ENCODE measurements around the gene GTSE1. TPM values are rescaled to one million over a fixed set of nuclear protein-coding genes. Genes with fewer than 3 reads are reported as not detected.

GTSE1 gene
- total RNA-seq, 1 donor from 2014 or later = 2.7 TPM

DNA sequence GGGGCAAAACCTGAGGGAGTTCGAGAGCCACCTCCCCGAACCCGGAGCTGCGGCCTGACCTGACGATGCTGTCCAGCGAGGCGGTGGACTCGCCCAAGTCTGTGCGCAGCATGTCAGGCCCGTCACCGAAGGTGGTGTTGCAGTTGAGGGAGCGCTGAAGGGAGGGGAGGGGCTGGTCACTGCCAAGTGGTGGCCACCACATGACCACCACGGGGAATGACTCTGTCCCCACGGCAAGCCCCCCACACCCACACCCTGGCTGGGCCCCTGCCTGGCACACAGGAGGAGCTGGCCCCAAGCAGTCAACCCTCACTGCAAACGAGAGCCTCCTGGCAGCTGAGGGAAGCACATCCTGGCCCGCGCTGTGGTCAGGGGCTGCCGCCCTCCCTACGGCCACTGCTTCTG lies 69.7 kb downstream of the GTSE1 start:
- DNase-seq = no peak

DNA sequence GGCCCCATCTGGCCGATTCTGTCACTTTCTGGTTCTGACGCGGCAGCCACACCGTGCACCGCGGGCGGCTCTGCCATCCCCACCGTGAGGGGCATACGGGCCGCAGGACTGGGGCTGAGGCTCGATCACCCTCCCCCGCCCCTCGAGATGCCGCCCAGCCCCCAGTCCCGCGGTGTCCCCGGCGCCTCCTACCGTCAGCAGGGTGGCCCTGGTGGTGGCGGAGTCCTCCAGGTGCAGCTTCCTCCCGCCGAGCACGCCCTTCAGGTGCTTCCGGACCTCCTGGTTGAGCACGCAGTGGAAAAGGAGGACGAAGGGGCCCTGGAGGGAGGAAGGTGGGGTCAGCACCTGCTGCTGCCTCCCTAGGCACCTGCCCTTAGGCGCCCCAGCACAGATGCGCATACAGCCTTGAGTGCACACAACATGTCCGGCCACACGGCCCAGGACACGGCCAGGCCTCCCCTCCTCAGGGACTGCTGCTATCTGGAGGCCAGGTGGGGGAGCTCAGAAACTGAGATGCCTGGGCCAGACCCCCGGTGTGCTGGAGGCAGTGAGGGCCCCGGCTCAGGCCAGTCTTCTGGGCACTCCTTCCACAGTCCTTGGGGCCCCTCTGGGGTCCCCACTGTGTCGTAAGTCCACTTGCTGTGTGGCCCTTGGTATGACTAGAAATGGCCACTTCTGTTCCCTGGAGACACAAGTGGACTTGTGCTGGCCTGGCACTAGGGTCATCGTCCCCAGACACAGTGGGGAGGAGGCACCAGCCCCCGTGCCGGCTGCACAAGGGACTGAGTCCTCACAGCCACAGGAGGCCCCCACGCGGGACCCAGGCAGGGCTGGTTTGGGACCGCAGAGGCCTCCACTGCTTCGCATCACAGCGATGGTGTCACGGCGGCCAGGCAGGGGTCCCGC lies 70.4 kb downstream of the GTSE1 start:
- no peak for DNase-seq

DNA sequence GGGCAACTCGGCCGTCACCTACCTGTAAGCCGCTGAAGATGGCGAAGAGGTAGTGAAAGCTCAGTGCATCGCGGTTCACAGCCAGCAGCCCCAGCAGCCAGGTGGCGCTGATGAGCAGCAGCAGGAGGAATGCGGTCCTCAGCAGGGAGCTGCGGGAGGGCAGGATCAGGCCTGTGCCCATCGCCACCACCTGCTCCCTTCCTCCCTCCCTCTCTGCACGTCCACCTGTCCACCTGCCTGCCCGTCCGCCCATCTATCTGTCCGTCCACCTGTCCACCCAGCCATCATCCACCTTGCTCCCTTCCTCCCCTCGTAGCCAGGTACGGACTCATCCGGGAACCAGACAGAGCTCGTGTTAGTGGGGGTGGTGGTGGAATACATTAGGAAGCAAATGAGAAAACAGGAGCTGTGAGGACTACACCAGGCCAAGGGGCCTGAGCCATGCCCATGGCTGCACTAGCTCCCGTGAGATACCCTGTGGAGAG lies 71.1 kb downstream of the GTSE1 start:
- DNase-seq = peak; percentile 74

DNA sequence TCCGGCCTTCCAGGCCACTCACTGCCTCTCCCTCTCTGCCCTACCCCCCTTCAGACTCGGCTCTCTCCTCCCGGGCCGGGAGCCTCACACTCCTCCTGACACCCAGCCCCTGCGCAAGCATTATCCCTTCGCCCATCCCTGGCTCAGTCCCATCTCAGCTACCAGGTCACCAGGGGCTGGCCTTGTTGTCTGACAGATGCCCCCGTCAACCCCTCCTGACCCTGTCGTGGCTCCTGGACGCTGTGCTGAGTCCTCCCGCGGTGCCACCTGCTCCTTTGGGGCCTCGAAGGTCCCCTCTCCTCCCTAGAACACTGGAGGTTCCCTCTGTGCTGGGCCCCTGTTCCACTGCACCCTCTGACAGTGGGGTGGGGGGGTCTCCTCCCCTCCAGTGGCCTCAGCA lies 71.8 kb downstream of the GTSE1 start:
- no peak for DNase-seq

DNA sequence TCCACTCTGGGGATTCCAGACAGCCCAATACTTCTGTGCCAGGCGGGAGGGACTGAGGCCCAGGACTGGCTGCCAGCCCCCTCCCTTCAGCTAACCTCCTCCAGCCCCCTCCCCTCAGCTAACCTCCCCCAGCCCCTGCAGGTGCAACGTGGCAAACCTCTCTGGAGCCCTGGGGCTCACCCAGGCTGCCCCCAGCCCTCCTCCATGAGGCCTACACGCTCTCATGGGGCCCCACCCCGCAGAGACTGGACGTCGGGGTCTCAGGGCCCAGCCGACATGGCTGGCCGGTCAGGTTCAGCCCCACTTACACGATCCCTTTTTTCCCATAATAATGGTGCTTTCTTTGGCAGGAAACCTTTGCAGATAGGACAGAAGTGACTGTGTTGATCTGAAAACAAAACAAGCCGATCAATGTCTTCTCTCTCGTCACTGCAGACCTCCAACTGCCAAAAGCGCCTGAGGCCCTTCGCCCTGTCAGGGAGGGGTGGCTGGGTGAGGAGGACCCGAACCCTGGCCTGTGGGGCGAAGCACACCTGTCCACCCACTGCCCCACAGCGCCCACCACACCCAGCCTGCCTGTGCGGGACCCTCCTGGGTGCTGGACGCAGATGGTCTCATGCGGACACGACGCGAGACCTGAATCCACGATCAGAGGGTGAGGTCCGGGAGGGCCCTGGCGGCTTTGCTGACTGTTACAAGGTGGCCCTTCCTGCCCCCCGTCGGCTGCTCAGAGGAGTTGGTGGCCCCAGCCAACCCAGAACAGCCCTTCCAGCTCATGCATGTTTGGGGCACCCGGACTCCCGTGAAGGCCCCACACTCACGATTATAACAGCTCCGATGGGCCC lies 72.4 kb downstream of the GTSE1 start:
- DNase-seq = no peak

DNA sequence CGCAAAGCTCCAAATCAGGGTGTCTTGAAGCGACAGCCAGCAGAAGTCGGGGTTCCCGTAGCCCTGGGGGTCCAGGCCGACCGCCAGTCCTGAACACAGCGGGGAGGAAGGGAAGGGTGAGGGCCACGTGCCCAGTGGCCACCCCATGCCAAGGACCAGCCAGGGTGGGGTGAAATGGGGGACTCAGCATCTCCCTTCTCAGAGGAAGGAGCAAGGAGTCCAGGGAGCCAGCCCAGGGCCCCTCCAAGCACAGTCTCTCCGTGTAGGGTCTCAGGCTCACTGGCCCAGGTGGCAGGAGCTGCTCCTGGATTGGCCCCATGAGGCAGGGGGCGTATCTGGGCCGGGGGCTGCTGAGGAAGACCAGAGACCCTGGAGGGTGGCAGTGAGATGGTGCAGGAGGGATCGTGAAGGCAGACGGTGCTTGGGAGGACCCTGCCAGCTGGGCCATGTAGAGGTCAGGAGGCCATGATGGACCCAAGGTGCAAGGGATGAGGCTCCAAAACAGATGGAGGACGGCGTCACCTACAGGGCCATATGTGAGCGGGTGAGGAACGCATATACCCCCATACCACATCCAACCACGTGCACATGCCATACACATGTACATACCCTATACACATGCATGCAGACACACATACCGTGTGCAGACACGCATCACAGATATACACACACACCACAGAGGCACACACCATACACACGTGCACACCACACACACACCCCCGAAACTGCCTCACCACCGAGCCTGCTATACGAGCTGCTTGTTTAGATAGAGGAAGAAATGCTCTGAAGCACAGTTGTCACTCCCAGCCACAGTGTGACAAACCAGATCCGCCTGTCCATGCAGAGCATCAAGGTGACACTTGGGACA lies 73.3 kb downstream of the GTSE1 start:
- no peak for DNase-seq

DNA sequence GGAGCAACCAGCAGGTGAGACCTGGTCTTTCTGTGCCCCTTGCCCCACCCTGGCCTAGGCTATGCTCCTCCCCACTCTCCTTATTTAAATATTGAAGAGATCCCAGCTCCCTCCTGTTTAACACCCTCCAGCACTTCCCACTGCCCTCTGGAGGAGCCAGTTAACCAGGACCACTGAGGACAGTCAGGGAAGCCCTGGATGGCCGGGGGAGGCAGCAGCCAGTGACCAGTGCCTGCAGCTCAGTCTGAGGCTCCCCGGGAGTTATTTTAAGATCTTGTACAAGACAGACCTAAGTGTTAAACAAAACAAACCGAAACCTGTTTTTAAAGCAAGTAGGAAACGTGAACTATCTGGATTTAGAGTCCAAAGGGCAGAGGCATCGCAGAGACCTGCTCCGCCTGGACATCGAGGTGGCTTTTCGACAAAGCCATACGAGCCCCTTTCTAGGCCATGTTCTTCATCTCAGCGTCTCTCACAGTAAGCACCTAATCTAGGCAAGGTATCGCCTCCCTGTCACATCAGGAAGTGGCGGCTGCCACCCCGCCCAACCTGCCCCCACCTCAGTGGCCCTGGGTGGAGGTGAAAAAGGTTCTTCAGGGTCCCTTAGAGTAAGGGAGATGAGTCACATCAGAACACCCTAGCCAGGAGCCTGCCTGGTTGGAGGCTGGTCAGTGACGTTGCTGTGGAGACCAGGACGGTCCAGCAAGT lies 74.1 kb downstream of the GTSE1 start:
- DNase-seq = no peak

DNA sequence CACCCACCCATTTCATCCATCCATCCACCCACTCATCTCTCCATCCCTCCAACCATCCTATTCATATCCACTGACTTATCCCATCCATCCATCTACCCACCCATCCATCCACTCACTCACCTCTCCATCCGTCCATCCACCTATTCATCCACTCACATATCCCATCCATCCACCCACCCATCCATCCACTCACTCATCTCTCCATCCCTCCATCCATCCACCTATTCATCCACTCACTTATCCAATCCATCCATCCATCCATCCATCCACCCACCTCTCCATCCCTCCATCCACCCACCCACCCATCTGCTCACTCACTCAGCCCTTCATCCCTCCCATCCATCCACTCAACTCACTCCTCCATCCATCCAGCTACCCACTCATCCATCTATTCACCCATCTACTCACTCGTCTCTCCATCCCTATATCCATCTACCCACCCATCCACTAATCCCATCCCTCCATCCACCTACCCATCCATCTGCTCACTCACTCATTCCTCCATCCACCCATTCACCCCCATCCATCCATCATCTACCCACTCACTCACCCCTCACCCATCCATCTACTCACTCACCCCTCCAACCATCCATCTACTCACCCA lies 75.1 kb downstream of the GTSE1 start:
- DNase-seq = no peak

DNA sequence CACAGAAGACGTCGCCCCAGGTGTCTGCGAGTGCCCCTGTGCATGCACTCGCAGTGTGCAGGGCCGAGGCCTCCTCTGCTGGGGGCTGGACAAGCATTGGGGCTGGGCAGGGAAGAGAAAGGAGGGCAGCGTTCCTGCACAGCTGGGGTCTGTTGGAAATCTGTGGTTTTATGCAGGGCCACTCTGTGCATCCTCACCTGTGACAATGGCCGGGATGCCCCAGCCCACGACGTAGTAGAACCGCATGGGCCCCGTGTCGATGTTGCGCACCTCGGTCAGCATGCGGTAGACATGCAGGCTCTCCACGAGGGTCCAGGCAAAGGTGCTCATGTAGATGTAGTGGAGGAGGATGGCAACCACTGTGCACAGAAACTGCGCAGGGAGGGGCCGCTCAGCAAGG lies 76.0 kb downstream of the GTSE1 start:
- no peak for DNase-seq

DNA sequence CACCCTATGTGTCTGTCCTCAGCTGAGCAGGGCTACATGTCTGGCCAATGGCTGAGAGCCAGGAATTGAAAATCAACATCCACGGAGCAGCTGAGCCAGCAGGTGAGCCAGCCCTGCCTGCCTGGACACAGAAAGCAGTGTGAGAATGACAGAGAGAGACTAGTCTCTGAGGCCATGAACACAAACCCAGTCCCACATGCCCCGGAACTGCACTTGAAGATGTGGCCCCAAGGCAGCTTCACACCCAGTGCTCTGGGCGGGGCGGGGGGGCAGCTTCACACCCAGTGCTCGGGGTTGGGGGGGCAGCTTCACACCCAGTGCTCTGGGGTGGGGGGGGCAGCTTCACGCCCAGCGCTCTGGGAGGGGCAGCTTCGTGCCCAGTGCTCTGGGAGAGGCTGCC lies 76.5 kb downstream of the GTSE1 start:
- no peak for DNase-seq

DNA sequence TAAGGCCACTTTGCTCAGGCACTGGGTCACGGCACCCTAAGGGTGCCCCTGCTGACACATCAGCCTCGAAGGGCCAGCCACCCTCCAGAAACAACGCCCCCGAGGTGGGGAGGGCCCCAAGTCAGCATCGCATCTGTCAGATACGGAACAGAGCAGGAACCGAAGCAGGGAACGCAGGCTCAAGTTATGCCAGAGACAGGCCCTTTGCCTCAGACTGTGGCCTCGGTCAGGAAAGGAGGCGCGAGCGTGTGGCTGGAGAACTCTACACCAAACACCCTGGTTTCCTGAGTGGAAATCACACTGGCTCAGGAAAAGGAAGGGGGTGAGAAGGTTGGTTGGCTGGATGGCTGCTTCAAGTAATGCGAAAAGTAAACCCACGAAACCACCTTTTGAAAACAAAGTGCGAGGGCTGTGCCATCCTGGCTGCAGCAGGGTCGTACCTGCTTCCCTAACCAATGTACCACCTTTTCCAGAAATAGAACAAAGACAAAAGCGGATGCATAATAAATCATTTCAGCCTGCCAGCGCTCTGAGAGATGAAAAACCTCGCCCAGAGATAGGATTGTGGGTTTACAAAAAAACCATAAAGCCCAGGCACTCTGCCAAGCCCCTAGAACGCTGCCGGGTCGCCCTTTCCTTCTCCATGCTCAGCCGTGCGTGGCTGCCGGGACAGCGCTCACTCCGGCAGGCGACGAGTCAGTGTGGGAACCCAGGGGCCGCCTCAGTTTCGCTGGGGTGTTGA lies 77.4 kb downstream of the GTSE1 start:
- peak; percentile 33 for DNase-seq

DNA sequence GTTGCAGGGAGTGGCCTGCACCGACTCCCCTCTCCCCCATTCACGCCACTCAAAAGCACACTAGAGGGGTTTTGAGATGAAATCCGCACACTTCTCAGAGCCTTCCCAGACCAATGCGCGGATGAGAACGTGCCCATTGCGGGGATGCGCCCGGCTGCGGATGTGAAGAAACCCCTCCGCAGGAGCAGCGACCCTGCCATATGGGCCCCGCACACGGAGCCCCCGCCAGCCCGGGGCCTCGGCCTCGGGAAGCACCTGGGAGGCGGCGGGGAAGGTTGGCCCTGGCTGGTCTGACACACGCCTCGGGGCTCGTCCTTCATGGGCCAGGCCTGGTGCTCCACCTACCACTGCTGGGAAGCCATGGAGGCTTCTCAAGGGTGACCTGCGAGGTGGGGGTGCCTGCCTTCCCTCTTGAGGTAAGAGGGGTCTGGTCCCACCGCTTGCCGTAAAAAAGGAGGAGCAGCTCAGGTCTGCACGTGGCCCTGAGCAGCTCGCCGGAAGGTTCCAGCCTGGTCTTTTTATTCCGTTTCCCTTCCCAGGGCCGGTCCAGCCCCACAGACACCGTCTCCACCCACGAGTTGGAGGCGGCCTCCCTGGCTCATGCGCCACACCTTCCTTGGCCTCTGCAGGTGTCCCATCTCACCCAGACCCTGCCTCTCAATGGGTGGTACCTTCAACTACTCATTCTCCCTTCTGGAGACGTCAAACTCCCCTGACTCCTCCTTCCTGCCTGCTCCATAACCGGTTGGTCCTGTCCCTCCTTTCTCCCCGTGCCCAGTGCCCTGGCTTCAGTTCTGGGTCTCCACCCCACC lies 78.2 kb downstream of the GTSE1 start:
- no peak for DNase-seq

DNA sequence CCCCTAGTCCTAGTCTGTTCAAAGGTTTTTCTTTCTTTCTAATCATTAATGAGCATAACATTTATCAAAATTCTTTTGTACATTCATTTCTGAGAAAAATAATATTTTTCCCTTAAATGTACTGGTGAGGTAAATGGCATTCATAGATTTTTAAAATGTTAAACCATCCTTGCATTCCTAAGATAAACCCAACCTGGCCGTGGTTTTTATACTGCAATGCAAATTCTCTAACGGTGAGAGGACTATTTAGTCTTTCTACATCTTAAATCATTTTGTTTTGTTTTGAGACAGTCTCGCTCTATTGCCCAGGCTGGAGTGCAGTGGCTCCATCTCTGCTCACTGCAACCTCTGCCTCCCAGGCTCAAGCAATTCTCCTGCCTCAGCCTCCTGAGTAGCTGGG lies 79.4 kb downstream of the GTSE1 start:
- no peak for DNase-seq

DNA sequence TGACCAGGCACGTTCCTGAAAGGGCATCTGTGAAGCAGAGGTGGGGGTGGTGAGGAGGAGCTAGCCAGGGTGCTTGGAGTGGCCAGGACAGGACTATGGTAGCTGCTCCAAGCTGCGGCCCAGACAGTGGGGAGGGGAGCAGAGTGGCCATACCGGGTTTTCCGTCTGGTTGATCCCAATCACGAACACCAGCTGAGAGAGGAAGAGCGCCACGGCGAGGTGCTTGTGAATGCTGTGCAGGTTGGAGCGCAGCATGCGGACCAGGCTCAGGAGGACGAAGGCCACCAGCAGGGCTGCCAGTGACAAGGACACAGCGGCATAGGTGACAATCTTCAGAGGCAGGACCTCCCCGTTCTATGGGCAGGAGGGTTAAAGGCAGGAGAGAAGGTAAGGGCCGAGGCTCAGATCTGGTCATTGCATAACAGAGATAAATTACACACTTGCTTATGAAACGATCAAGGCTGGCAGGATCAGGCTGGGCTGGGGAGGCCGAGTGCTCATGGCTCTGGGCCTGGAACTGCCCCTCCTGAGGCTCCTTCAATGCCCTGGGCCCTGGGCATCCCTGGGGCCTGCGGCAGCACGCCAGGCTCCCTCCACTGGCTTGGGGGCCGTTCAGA lies 80.3 kb downstream of the GTSE1 start:
- no peak for DNase-seq

DNA sequence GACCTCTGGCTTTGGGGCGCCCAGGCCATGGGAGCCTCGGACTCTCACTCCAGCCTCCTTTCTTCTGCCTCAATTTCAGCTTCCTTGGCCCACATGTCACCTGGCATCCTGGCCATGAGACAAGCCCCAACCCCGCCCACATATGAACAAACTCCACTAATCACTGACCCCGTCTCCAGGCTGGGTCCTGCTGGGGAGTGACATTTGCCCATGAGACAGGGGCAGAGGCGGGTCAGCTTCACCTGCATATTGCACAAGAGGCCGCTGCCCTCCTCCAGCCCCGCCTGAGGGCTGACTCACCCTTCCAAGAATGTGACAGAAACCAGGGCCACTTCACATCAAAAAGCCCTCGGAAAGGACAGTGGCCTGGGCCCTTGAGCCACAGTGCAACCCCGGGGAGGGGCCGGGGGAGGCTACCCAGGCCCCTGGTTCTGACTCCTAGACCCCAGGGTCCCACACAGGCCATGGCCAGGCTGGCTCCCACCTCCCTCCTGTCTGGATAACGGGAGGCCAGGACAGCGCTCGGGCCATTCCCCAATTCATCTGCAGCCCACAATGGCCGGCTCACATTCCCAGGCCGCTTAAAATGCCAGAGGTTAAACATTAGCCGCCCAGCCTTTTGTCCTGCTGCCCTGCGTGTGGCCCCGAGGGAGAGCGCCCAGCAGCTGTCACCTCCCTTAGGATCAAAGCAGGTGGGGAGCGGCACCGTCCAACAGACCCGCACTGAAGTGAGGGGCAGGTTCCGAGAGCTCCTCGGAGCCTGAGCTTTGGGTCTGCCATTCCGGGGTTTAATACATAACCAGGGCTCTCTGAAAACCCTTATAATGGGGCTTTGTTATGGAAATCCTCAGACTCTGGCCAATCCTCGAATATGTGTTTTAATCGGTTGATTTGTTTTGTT lies 81.1 kb downstream of the GTSE1 start:
- no peak for DNase-seq

DNA sequence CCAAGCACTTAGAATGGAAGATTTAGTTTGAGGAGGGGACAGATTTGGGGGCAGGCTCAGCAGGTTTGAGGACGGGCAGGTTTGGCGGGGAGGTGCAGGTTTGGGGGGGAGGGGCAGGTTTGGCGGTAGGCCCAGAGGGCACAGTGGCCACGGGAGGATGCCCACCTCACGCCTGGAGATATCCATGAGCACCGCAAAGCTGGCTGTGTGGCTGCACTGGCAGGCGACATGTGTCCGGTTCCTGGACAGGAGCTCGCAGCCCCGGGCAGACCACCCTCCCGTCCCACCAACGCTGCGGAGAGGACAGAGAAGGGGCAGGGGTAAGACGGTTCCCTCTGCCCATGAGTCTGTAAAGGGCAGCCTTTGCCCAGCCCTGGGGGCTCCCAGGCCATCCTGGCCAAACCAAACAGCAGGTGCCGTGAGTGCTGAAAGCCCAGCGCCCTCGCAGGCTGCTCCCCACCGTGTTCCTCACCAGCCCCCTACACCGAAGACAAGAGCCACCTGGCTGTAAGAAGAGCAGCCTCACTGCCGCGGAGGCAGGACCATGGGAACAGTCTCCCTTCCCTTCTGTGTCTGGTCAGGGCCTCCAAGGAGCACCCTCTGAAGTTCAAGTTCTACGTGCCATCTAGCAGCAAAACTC lies 81.9 kb downstream of the GTSE1 start:
- no peak for DNase-seq

DNA sequence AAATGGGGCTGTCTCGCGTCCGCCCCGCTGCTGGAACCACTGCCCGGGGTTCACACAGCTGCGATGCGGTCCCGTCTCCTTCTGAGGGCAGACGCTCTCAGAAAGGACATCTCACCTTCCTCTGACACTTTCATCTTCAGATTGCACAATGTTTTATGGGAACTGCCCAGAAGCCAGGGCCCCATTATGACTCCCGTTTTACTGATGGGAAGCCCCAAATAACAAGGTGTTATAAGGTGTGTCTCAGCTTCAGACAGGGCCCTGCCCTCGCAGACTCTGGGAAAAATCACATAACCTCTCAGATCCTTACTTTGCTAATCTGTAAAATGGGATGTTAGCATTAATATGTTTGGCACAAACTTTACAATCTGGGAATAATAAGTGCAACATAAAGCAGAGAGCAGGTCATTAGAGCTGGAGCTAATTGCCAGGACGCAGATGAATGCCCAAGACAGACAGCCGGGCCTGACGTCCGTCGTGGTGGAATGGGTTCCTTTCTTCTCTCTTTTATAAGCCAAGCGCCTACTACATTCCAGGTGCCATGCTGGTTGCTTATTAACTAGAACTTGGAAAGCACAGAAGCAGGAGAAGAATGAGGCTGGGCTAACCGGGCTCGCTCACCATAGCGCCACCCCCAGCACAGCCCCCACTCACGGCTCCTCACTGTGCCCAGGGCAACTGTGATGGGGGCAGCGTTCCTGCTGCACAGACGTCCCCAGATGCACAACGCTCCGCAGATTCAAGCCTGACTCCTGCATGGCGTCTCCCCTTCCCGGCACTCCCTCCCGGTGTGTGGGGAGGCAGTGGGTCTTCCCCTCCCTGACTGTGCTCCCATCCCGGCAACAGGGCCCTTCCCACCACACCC lies 82.6 kb downstream of the GTSE1 start:
- DNase-seq = no peak

Measured in dermis blood vessel endothelial cell (primary cell).